ENCODE measurements around the gene OBSCN.

The OBSCN gene

GRCh38 chr1:228410671-228411070 is 202.8 kb downstream of the OBSCN start:
- no peak for DNase-seq

DNA sequence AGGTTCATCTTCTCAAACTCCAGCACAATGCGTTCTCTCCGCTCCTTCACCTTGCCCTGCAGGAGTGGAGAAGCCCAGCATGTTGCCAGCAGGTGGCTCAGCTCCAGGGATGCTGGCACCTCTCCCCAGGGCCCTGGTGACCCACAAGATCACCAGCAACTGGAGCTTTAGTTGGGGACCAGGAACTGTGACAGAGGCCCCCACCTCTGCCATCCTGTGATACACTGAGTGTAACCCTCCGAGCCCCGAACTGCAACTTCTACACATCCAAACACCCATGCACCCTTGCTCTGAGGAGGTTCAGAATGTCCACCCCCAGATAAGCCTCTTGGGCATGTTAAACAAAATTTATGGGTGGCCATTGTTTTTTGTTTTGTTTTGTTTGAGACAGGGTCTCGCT is 203.3 kb downstream of the OBSCN start:
- DNase-seq = no peak

GRCh38 chr1:228411548-228412430 is 203.9 kb downstream of the OBSCN start:
- no peak for DNase-seq

DNA sequence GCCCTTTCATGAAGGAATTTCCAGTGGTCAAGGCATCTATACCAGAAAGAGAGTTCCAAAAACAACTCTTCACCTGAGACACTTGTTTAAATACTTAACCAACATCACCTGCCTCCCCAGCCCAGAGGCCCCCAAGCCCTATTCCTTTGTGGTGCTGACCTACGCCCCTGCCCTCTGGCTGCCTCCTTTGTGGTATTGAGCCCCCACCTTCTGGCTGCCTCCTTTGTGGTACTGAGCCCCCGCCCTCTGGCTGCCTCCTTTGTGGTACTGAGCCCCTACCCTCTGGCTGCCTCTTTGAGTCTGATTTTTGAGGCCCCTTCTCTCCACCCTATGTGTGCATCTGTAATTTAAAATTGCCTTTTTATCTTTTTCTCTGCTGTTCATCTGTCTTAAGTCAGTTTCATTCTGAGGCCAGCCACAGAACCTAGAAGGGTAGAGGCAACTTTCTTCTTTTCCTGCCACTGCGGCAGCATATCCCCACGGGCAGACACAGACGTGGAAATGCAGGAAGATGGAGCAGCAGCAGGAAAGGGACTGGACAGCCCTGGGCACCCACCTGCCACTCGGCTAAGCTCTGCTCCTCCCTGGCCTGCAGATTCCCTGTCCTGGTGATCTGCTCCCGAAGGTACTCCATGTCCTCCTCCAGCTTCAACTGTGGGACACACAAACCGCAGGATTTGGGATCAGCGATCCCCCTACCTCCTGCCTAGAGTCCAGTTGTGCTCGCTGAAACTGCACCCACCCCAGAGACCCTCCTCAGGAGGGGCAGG is 205.6 kb downstream of the OBSCN start:
- DNase-seq = no peak

DNA sequence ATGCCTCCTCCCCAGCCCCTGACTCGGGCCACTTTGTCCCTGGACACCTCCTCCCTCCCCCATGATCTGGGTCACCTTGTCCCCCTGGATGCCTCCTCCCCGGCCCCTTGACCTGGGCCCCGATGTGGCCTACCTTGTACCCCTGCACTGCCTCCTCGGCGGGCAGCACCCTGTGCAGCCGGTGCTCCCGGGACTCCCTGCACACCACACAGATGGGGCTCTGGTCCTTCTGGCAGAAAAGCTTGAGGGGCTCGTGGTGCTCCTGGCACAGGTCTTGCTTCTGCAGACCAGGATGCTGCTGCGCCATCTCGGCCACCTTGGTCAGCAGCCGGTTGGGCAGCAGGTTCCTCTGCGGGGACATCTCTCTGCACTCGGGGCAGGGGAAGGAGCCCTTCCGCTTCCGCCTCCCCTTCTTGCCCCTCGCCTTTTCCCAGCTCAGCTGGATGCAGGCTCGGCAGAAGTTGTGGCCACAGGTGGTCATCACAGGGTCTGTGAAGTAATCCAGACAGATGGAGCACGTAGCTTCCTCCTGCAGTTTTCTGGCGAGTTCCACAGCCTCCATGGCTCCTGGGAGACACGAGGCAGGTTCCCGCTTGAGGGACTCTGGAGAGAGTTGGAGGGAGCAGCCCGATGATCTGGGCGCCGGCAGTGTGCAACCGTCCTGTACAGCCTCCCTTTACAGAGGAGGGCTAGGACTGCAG is 206.8 kb downstream of the OBSCN start:
- no peak for DNase-seq

DNA sequence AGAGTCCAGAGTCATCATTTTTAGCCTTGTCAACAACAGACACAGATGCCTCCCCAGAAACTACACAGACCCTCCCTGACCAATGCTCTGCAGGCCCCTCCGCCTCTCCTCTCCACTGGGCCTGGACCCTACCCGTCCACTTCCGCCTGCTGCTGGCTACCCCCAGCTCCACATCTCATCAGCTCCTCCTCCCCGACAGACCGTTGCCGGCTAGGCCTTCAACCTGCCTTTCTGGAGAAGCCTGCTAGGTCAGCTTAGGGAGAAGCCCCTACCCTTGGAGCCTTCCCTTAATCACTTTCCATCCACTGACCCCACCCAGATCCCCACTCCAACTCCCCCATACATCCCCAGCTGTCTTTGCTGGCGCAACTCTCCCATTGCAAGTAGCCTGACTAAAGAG is 207.4 kb downstream of the OBSCN start:
- no peak for DNase-seq

GRCh38 chr1:228415853-228416216 is 208.0 kb downstream of the OBSCN start:
- DNase-seq = no peak

DNA sequence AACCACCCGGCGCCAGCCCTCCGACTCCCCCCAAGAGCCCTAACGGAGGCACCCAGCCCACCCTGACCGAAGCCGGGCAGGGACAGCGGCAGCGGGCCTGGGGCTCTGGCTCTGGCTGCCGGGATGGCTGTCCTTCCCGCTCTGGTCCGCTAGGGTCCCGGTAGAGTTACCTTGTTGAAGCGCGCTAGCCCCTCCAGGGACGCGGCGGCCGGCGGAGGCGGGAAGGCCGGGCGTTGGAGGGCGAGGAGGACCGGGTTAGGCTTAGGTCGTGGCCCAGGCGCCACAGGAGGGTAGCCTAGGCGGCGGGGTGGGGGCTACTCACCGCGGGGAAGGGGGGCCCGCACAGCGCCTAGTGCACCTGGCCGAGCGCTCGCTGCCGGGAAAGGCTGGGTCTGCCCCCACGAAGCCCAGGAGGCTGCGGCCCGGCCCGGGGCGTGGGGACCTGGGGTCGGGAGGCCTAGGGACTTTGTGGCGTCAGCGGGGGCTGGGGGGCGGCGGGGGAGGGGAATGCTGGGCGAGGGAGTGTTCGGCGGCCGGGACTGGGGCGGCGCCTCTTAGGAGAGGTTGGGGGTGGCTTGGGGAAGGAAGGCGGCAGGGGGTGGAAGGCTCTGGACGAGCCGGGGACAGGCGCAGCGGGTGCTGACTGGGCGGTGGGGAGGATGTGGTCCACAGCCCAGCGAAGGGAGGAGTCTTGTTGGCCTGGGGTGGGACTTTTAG is 208.5 kb downstream of the OBSCN start, which contains the start of gene TRIM17:
Gene TRIM17, minus strand, starts transcription at position 645 of the 717 bp plus-strand sequence. CDS start 1,789 bp downstream, outside the sequence.
- DNase-seq = peak; percentile 48

- DNase-seq = no peak
These were observed 209.2 kb downstream of the OBSCN start for GRCh38 chr1:228417061-228417460.

DNA sequence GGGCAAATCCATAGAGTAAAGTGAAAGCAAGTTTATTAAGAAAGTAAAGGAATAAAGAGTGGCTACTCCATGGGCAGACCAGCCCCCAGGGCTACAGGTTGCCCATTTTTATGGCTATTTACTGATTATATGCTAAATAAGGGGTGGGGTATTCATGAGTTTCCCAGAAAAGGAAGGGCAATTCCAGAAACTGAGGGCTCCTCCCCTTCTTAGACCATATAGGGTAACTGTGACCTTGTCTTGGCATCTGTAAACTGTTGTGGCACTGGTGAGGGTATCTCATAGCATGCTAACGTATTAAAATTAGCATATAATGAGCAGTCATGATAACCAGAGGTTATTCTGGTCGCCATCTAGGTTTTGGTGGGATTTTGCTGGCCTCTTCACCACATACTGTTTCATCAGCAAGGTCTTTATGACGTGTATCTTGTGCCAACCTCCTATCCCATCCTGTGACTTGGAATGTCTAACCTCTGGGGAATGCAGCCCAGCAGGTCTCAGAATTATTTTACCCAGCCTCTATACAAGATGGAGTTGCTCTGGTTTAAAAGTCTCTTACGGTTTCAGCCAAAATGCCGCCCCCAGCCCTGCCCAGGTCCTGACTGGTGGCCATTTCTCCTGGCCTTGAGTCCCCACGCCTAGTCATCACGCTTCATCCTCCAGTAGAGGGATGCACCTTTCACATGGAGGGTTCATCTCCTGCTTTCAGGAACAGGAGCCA is 209.8 kb downstream of the OBSCN start:
- no peak for DNase-seq

DNA sequence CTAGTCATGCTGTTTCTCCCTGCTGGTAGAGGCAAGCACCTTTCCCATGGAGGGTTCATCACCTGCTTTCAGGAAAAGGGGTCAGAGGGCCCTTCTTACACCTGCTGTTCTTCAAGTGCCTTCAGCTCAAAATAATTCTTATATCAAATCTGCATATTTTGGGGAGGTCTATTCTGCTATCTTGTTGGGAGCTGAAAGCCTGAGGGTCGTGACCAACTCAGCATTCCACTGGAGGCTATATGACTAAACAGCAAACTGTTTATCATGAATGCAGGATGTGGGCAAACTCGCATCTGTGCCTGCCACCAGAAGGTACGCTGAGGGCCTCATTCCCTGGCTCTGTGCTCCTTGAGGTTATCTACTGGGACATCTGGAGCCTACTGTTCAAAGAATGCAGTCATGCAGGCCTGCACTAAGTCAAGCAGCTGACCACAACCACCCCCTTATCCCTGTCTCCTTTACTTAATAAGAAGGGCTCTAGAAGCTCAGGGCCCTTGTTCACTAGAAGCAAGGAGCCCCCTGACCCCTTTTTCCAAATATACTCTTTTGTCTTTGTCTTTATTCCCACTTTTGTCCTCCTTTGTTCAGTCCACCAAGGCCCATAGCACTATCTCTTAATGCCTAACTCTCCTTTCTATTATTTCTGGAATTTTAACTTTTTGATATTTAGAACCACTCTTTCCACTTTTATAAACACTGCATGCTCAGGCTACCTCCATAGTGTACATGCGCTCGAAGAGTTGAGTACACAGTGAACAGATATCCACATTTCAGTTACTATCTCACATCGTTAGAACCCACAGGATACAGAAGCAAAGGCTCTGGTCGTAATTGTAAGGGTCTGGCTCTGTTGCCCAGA is 213.4 kb downstream of the OBSCN start:
- no peak for DNase-seq

DNA sequence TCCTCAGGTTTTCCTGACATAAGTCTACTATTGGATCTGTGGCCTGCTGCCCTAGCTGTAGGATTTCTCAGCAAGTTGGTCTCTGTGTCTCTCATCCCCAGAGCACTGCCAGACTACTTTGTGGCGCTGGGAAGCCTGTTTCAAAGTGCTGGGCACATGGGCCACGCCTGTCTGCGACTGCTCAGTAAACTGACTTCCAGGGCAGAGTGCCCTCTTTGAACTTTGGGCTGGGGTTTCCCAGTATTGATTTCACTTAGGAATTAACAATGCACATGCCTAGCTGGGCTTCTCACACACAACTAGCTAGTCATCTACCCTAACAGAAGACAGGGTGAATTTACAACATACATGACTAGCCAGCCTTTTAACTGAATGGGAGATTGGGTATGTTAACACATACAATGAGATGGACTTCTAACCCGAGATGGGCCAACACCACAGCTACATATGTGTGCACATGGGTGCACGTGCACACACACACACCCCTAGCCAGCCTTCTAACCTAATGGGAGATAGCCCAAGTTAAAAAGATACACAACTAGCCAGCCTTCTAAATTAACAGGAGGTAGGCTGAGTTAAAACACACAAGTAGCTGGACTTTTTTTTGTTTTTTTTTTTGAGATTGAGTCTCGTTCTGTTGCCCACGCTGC is 215.7 kb downstream of the OBSCN start:
- DNase-seq = no peak

DNA sequence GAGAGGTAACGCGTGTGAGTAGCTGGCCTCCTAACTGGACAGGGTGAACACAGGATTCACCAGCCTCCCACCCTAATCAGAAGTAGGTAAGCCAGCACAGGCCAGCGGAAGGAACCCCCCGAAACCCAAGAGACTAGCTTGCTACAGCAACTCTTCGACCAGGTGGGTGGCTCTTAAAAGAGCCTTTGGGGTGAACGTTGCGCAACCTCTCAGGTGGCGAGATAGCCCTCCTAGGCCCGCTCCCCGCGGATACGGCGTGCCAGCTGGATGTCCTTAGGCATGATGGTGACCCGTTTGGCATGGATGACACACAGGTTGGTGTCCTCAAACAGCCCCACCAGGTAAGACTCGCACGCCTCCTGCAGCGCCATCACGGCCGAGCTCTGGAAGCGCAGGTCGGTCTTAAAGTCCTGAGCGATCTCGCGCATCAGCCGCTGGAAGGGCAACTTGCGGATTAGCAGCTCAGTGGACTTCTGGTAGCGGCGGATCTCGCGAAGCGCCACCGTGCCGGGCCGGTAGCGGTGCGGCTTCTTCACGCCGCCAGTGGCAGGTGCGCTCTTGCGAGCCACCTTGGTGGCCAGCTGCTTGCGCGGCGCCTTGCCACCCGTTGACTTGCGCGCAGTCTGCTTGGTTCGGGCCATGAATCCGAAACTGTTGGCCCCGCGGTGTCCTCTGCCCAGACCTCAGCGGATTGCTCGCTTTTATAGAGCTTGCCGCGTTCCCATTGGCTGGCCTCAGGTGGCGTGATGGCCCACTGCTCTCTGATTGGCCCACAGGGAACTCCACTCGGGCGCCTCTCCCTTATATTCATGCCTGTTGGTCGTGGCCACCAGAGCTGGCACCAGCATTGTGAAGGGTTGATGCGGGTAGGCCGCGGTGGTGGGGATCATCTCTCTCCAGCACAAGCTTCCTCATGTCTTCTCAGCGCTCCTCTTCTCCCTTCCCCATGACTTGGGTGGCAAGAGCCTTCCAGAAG is 217.1 kb downstream of the OBSCN start:
- no peak for DNase-seq

- no peak for DNase-seq
These were observed 218.8 kb downstream of the OBSCN start for GRCh38 chr1:228426518-228427175.

- no peak for DNase-seq
These were observed 220.6 kb downstream of the OBSCN start for GRCh38 chr1:228428412-228428811.

Measured in activated CD8-positive, alpha-beta memory T cell treated with anti-CD3 and anti-CD28 coated beads, Interleukin-2, amount 50 U/mL, for 4 hours (primary cell).